ENCODE data around the gene DSTN.

The DSTN gene

GRCh38 chr20:17610566-17611289 lies 40.9 kb downstream of the DSTN start:
- in situ Hi-C loops (cut with MboI; ENCODE audit: low sequenced_read_pairs) = no loop called here

GRCh38 chr20:17611290-17611539 lies 41.3 kb downstream of the DSTN start:
- in situ Hi-C loops (cut with MboI; ENCODE audit: low sequenced_read_pairs) = no loop called here

- in situ Hi-C loops (cut with MboI; ENCODE audit: low sequenced_read_pairs) = no loop called here
Observed at GRCh38 chr20:17611540-17612286, 41.8 kb downstream of the DSTN start.

GRCh38 chr20:17612287-17612991 lies 42.6 kb downstream of the DSTN start:
- in situ Hi-C loops (cut with MboI; ENCODE audit: low sequenced_read_pairs) = no loop called here

GRCh38 chr20:17612992-17613327 lies 43.1 kb downstream of the DSTN start:
- in situ Hi-C loops (cut with MboI; ENCODE audit: low sequenced_read_pairs) = no loop called here

- in situ Hi-C loops (cut with MboI; ENCODE audit: low sequenced_read_pairs) = no loop called here
Observed at GRCh38 chr20:17613328-17614175, 43.7 kb downstream of the DSTN start.

GRCh38 chr20:17614176-17614811 lies 44.4 kb downstream of the DSTN start:
- in situ Hi-C loops (cut with MboI; ENCODE audit: low sequenced_read_pairs) = no loop called here

- in situ Hi-C loops (cut with MboI; ENCODE audit: low sequenced_read_pairs) = no loop called here
Observed at GRCh38 chr20:17614812-17615644, 45.2 kb downstream of the DSTN start.

GRCh38 chr20:17615645-17616479 lies 46.0 kb downstream of the DSTN start:
- in situ Hi-C loops (cut with MboI; ENCODE audit: low sequenced_read_pairs) = no loop called here

GRCh38 chr20:17616480-17617211 lies 46.8 kb downstream of the DSTN start:
- in situ Hi-C loops (cut with MboI; ENCODE audit: low sequenced_read_pairs) = no loop called here

- in situ Hi-C loops (cut with MboI; ENCODE audit: low sequenced_read_pairs) = no loop called here
Observed at GRCh38 chr20:17617212-17617867, 47.5 kb downstream of the DSTN start.

- in situ Hi-C loops (cut with MboI; ENCODE audit: low sequenced_read_pairs) = no loop called here
Observed at GRCh38 chr20:17617868-17618672, 48.2 kb downstream of the DSTN start.

- in situ Hi-C loops (cut with MboI; ENCODE audit: low sequenced_read_pairs) = no loop called here
Observed at GRCh38 chr20:17618673-17619013, 48.8 kb downstream of the DSTN start.

- in situ Hi-C loops (cut with MboI; ENCODE audit: low sequenced_read_pairs) = no loop called here
Observed at GRCh38 chr20:17619351-17620093, 49.6 kb downstream of the DSTN start.

GRCh38 chr20:17620371-17621228 lies 50.7 kb downstream of the DSTN start:
- in situ Hi-C loops (cut with MboI; ENCODE audit: low sequenced_read_pairs) = no loop called here

Data from HL-60/S4 treated with phorbol 12-myristate 13-acetate at 8.2 ng/mL for 4 days and 3 days (cell line).